ENCODE results near the gene EDNRA.

GRCh38 chr4:147463065-147463464 is 17.8 kb upstream of the EDNRA start:
- TF ChIP-seq ATF7 (IDR thresholded peaks at IDR 0.05) (no peak), KLF10 (CRISPR knock-in tag; IDR thresholded peaks at IDR 0.05) (no peak), POLR2AphosphoS5 (IDR thresholded peaks at IDR 0.05; ENCODE audit: control insufficient read depth, insufficient read depth, low read depth, low read length) (no peak), ZNF354B (CRISPR knock-in tag; IDR thresholded peaks at IDR 0.05) (no peak), MLX (CRISPR knock-in tag; conservative IDR thresholded peaks at IDR 0.05) (no peak), CTCF (IDR thresholded peaks at IDR 0.05 in 2 of 3, conservative IDR thresholded peaks at IDR 0.05 in 1 of 3; ENCODE audit: insufficient read depth in 2 of 3, low read depth in 1 of 3, low read length in 3 of 3) (no peak), POLR2A (conservative IDR thresholded peaks at IDR 0.05) (no peak), HDAC8 (tag; IDR thresholded peaks at IDR 0.05) (no peak), TRIM28 (IDR thresholded peaks at IDR 0.05) (no peak)
